Effector memory CD8-positive, alpha-beta T cell (primary cell): ENCODE results near the gene NFIB.

ENCODE experiments used
- ATAC-seq: fragments of 150-1000 bp; cut with Tn5 transposase; replicated peaks from 2 replicates; pipeline ENCODE4 v1.10.0; 2021; ENCODE audit warnings: mild to moderate bottlenecking, moderate library complexity
- DNase-seq, 3 experiments: peaks; one replicate each; pipeline ENCODE4 v3.0.0; 2021
- H3K27ac Mint-ChIP-seq, 2 donors: one replicate each; pipeline ENCODE4 v1.8.0; 2022; ENCODE audit warnings: mild to moderate bottlenecking in 2 of 2, mixed read lengths in 2 of 2, moderate library complexity in 2 of 2
- H3K27me3 Mint-ChIP-seq, 2 donors: one replicate each; pipeline ENCODE4 v1.8.0; 2022; ENCODE audit warnings: mixed read lengths in 2 of 2
- H3K36me3 Mint-ChIP-seq: one replicate; pipeline ENCODE4 v1.8.0; 2022; ENCODE audit warnings: mild to moderate bottlenecking, moderate library complexity, mixed read lengths; ENCODE audit not compliant: insufficient read depth
- H3K4me1 Mint-ChIP-seq, 2 donors: one replicate each; pipeline ENCODE4 v1.8.0; 2022; ENCODE audit warnings: low read depth in 2 of 2, mixed read lengths in 2 of 2
- H3K4me3 Mint-ChIP-seq, 2 donors: one replicate each; pipeline ENCODE4 v1.8.0; 2022; ENCODE audit warnings: mild to moderate bottlenecking in 2 of 2, mixed read lengths in 2 of 2, moderate library complexity in 2 of 2
- H3K9me3 Mint-ChIP-seq, 2 donors: one replicate each; pipeline ENCODE4 v1.8.0; 2022; ENCODE audit warnings: mixed read lengths in 2 of 2

Gene NFIB

GRCh38 chr9:14349146-14349446 is 35.2 kb upstream of the NFIB start:
- peaks cover 2% of the 10 kb centered on the region for H3K36me3 Mint-ChIP-seq
- no peaks in the 10 kb centered on the region for H3K9me3 Mint-ChIP-seq
- peaks cover 13 to 24% of the 10 kb centered on the region in 2 donors for H3K4me1 Mint-ChIP-seq
- peaks cover 19 to 67% of the 10 kb centered on the region in 2 donors for H3K27me3 Mint-ChIP-seq
- ATAC-seq, result no peak
- no peak for DNase-seq
- no peak overlapping the region for H3K27ac Mint-ChIP-seq
- H3K4me3 Mint-ChIP-seq, result peak overlapping the region; percentile 49 to 56

DNA sequence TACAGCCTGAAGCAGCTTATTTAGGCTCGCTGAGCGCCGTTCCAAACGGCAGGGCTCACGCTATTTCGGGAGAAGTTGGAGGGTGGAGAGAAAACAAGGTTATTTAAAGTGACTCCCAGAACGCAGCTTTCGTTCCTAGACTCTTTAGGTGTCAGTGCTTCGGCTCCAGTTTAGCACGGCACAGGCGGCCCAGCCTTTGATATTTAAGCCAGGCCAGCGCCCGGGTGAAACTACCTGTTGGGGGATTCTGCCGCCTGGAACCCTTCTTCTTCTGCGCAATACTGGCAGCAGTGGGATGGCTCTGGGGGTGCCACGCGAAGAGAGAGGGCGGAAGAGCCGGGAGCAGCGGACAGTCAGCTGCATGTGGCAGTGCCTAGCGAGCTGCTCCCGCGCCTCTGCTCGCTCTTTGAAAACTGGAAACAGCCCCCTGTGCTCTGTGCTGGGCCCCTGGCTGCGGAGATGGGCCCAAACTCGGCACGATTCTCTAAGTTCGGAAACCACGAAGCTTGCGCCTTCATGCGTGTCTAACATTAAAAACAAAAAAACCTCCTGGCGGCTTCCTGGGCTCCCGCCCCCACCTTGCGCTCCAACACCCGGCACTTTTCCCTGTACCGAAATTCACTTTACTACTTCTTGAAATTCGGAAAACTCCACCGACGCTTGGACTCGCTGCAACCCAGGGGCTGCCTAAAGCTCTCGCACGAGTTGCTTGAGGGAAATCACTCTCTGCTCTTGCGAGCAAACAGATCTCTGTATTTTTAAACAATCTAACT is 34.6 kb upstream of the NFIB start:
- H3K4me1 Mint-ChIP-seq, result peaks cover 11 to 23% of the 10 kb centered on the region in 2 donors
- ATAC-seq (no peak), DNase-seq (no peak)
- no peak overlapping the region for H3K27ac Mint-ChIP-seq
- H3K4me3 Mint-ChIP-seq, result peak overlapping the region; percentile 49 to 56
- H3K36me3 Mint-ChIP-seq, result peaks cover 2% of the 10 kb centered on the region
- H3K27me3 Mint-ChIP-seq, result peaks cover 14 to 63% of the 10 kb centered on the region in 2 donors
- no peaks in the 10 kb centered on the region for H3K9me3 Mint-ChIP-seq

- Mint-ChIP-seq H3K4me3 (peak overlapping the region in 1 of 2 donors; percentile 56), H3K4me1 (peaks cover 8 to 20% of the 10 kb centered on the region in 2 donors), H3K9me3 (no peaks in the 10 kb centered on the region), H3K27ac (no peak overlapping the region), H3K36me3 (peaks cover 2% of the 10 kb centered on the region), H3K27me3 (peaks cover 9 to 58% of the 10 kb centered on the region in 2 donors)
- no peak for DNase-seq
- no peak for ATAC-seq
Measured at GRCh38 chr9:14348123-14348372, 34.1 kb upstream of the NFIB start.

DNA sequence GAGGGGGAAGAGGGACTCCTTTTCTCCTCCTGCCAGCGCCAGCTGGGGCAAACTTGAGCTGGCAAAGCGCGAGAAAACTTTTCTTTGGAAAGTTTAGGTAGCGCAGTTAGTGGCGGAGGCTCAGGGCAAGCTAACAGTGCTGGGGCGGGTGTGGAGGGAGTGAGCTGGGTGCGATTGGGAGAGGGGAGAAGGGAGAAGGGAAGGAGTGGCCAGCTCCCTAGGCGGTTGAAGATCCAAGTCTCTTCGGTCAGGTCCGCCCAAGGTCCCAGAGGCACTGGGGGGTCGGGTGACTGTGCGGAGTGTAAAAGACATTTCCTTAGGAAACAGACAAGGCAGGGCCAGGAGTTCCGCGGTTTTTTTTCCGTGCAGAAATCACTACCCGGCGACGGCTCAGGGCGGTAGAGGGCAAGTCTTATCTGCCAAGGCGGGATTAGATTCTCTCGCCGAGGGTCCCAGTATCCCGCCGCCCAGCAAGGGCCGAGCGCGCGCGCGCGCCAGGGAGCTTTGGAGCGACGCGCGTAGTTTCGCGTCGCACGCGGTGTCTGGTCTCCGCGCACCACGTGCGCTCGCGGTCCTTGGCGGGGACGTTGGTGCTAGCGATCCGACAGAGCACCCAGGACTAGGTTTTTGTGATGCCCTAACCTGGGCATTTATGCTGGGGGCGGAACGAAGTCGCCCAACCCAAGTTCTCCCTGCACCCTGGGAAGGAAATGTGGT is 33.6 kb upstream of the NFIB start:
- Mint-ChIP-seq H3K4me1 (peaks cover 8 to 20% of the 10 kb centered on the region in 2 donors), H3K27me3 (peaks cover 4 to 54% of the 10 kb centered on the region in 2 donors)
- no peak for ATAC-seq

GRCh38 chr9:14346811-14347405 is 33.0 kb upstream of the NFIB start:
- Mint-ChIP-seq H3K27ac (no peak overlapping the region), H3K4me3 (no peak overlapping the region), H3K27me3 (peaks cover 0 to 49% of the 10 kb centered on the region in 2 donors)

More for the DNA sequence above, 33.6 kb upstream of the NFIB start:
- DNase-seq, result no peak
- Mint-ChIP-seq H3K9me3 (no peaks in the 10 kb centered on the region), H3K4me3 (peak overlapping the region in 1 of 2 donors; percentile 56), H3K27ac (no peak overlapping the region), H3K36me3 (peaks cover 2% of the 10 kb centered on the region)

DNA sequence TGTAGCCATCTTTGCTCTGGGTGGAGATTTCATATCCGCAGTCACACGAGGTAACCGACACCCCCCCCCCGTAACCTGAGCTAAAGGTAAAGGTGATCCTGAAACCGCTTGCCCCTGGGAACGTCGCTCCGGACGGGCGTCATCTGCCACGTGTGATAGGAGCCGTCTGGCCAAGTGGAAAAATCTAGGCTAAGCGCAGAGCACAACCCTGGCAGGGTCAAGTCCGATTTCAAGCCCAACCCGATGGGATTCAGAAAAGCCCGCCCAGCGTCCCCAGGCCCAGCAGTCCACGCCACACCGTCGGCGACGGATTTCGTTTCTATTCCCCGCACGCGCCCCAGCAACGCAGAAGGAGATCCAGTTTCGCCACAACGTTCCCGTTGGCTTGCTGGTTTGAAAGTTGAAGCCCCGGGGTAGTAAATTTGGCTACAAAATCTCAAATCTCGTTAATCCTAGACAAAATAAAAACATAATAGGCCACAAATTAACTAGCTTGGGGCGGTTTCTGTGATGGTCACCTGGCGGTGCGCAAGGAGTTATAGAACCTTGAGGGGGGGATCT is 32.4 kb upstream of the NFIB start:
- Mint-ChIP-seq H3K27me3 (peaks cover 0 to 43% of the 10 kb centered on the region in 2 donors), H3K27ac (no peak overlapping the region), H3K9me3 (no peaks in the 10 kb centered on the region), H3K4me3 (no peak overlapping the region), H3K36me3 (peaks cover 2% of the 10 kb centered on the region), H3K4me1 (peaks cover 8 to 20% of the 10 kb centered on the region in 2 donors)
- DNase-seq (no peak), ATAC-seq (no peak)

More at GRCh38 chr9:14346811-14347405, 33.0 kb upstream of the NFIB start:
- peaks cover 8 to 20% of the 10 kb centered on the region in 2 donors for H3K4me1 Mint-ChIP-seq
- no peak for DNase-seq
- peaks cover 2% of the 10 kb centered on the region for H3K36me3 Mint-ChIP-seq
- no peaks in the 10 kb centered on the region for H3K9me3 Mint-ChIP-seq
- no peak for ATAC-seq

- Mint-ChIP-seq H3K4me3 (peak overlapping the region in 1 of 2 donors; percentile 47), H3K27ac (no peak overlapping the region), H3K9me3 (no peaks in the 10 kb centered on the region), H3K36me3 (peaks cover 2% of the 10 kb centered on the region), H3K4me1 (peaks cover 8 to 20% of the 10 kb centered on the region in 2 donors), H3K27me3 (peaks cover 0 to 36% of the 10 kb centered on the region in 2 donors)
- ATAC-seq, result no peak
- no peak for DNase-seq
Measured at GRCh38 chr9:14345354-14346230, 31.7 kb upstream of the NFIB start.

DNA sequence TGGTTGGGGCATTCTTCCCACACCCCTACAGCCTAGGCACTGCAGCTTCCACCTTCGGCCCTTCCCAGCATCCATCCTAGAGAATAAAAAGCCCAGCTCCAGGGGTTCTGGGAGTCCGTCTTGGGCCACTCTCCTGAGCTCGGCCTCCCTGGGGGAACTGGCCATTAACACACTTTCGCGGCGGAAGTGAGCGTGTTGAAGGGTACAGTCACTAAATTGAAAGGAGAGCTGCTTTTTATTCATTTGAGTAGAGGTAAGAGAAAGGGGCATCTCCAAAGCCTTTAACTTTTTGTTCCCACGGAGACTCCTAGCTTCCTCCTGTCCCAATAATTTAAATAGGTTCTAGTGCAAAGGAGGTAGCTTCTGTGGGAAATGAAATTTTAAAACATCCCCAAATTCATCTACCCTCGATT is 31.0 kb upstream of the NFIB start:
- H3K4me1 Mint-ChIP-seq, result peaks cover 7 to 18% of the 10 kb centered on the region in 2 donors
- ATAC-seq, result no peak
- H3K27ac Mint-ChIP-seq, result no peak overlapping the region
- DNase-seq, result no peak
- no peaks in the 10 kb centered on the region for H3K9me3 Mint-ChIP-seq
- peaks cover 0 to 32% of the 10 kb centered on the region in 2 donors for H3K27me3 Mint-ChIP-seq
- H3K36me3 Mint-ChIP-seq, result peaks cover 2% of the 10 kb centered on the region
- H3K4me3 Mint-ChIP-seq, result peak overlapping the region in 1 of 2 donors; percentile 43

- DNase-seq (no peak), ATAC-seq (no peak)
- Mint-ChIP-seq H3K4me3 (no peak overlapping the region), H3K4me1 (peaks cover 0 to 15% of the 10 kb centered on the region in 2 donors), H3K36me3 (peaks cover 2% of the 10 kb centered on the region), H3K27ac (no peak overlapping the region), H3K27me3 (peaks cover 4 to 32% of the 10 kb centered on the region in 2 donors), H3K9me3 (no peaks in the 10 kb centered on the region)
Measured at GRCh38 chr9:14344053-14344524, 30.1 kb upstream of the NFIB start.

- Mint-ChIP-seq H3K27me3 (peaks cover 10 to 31% of the 10 kb centered on the region in 2 donors), H3K9me3 (no peaks in the 10 kb centered on the region), H3K4me1 (peaks cover 0 to 12% of the 10 kb centered on the region in 2 donors), H3K4me3 (no peak overlapping the region), H3K27ac (no peak overlapping the region), H3K36me3 (peaks cover 2% of the 10 kb centered on the region)
- DNase-seq (no peak), ATAC-seq (no peak)
Measured at GRCh38 chr9:14343261-14344031, 29.5 kb upstream of the NFIB start.

- Mint-ChIP-seq H3K36me3 (peaks cover 2% of the 10 kb centered on the region), H3K27ac (no peak overlapping the region), H3K9me3 (no peaks in the 10 kb centered on the region), H3K4me3 (no peak overlapping the region), H3K27me3 (peaks cover 10 to 27% of the 10 kb centered on the region in 2 donors), H3K4me1 (peaks cover 0 to 7% of the 10 kb centered on the region in 2 donors)
- no peak for DNase-seq
- ATAC-seq, result no peak
Measured at GRCh38 chr9:14342736-14343135, 28.8 kb upstream of the NFIB start.

DNA sequence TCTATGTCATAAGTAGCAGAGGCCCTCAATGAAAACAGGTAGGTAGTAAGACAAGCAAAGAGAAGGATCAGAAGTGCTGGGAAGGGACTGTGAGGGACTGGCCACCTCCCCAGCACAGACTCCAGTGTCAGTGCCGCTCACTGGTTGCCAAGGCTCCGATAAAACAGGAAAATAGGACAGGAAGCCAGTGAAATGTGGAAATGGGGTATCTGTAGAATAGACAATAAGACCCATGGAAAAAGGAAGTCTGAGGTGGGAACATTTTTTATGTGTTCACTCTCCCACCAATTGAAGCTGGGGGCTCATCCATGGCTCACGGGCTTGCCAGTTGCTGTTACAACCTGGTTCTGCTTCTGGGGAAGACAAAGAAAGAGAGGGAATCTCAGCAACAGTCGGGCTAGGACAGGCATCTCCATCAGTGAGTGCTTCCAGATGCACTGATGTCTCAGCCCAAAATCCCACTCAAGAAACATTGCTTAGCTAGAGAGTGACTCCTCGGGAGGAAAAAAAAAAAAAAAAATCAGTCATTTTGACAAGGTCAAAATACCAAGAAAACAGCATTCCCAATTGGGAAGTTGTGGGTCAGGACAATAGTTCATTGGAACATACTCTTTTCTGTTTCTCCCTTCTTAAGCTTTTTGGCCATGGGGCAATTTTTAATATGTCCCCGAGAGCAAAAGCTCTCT is 27.6 kb upstream of the NFIB start:
- Mint-ChIP-seq H3K27me3 (peaks cover 10 to 32% of the 10 kb centered on the region in 2 donors), H3K36me3 (peaks cover 2% of the 10 kb centered on the region), H3K4me1 (peaks cover 0 to 6% of the 10 kb centered on the region in 2 donors), H3K9me3 (no peaks in the 10 kb centered on the region), H3K4me3 (no peak overlapping the region), H3K27ac (no peak overlapping the region)
- ATAC-seq (no peak), DNase-seq (no peak)
